Measurements from ENCODE around the gene NEK1. TPM values are rescaled to one million over a fixed set of nuclear protein-coding genes. Genes with fewer than 3 reads are reported as not detected.
A peak's percentile ranks its signal among the peaks of the same experiment; 100 is the strongest.

The NEK1 gene
- polyA plus RNA-seq, 1 donor from 2014 or later, result 17.1 TPM

DNA sequence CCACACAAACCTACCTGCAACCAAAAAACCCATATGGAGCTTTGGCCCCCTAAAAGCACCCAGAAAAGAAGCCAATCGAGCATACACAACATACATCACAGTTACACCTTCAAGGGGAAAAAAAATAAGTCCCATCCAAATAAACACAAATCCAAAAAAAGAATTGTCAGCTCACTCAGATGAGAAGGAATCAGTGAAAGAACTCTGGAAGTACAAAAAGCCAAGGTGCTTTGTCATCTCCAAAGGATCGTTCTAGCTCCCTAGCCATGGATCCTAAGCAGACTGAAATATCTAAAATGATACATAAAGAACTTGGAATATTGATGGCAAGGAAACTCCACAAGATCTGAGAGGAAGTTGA lies 119.2 kb downstream of the NEK1 start:
- H3K9me3 ChIP-seq (ENCODE audit: low read length), result peaks cover 7% of the 10 kb centered on the region
- peaks cover 4% of the 10 kb centered on the region for H3K36me3 ChIP-seq (ENCODE audit: insufficient read depth, low read length)
- no peaks in the 10 kb centered on the region for H3K27me3 ChIP-seq (ENCODE audit: insufficient read depth, low read depth, low read length)
- no peak overlapping the region for H3K27ac ChIP-seq (ENCODE audit: low read length)
- no peak overlapping the region for H3K4me2 ChIP-seq (ENCODE audit: low read length)
- H3K9ac ChIP-seq (ENCODE audit: low read length), result no peak overlapping the region
- H2AFZ ChIP-seq (ENCODE audit: low read depth, low read length), result no peak overlapping the region
- H3K9me2 ChIP-seq (ENCODE audit: insufficient read depth, low read length), result no peaks in the 10 kb centered on the region
- no peak overlapping the region for H3K4me3 ChIP-seq (ENCODE audit: low read length)
- no peaks in the 10 kb centered on the region for H4K20me1 ChIP-seq (ENCODE audit: insufficient read depth)
- no peaks in the 10 kb centered on the region for H3F3A ChIP-seq (ENCODE audit: insufficient read depth, low read length, poor library complexity, severe bottlenecking)
- H3K79me2 ChIP-seq (replicated peaks; ENCODE audit: insufficient read depth, low read length), result no peaks in the 10 kb centered on the region
- TF ChIP-seq POLR2AphosphoS5 (IDR thresholded peaks at IDR 0.05), result no peak
- no peak for TF ChIP-seq EZH2 (IDR thresholded peaks at IDR 0.05; ENCODE audit: borderline replicate concordance, insufficient read depth, low read length, poor library complexity, severe bottlenecking)
- no peak for TF ChIP-seq RAD21 (conservative IDR thresholded peaks at IDR 0.05)
- no peak for TF ChIP-seq SMC3 (conservative IDR thresholded peaks at IDR 0.05; ENCODE audit: poor library complexity)
- TF ChIP-seq EP300 (conservative IDR thresholded peaks at IDR 0.05; ENCODE audit: poor library complexity, severe bottlenecking), result no peak
- TF ChIP-seq TAF1 (IDR thresholded peaks at IDR 0.05; ENCODE audit: low read depth), result no peak
- TF ChIP-seq, protein P1, sequence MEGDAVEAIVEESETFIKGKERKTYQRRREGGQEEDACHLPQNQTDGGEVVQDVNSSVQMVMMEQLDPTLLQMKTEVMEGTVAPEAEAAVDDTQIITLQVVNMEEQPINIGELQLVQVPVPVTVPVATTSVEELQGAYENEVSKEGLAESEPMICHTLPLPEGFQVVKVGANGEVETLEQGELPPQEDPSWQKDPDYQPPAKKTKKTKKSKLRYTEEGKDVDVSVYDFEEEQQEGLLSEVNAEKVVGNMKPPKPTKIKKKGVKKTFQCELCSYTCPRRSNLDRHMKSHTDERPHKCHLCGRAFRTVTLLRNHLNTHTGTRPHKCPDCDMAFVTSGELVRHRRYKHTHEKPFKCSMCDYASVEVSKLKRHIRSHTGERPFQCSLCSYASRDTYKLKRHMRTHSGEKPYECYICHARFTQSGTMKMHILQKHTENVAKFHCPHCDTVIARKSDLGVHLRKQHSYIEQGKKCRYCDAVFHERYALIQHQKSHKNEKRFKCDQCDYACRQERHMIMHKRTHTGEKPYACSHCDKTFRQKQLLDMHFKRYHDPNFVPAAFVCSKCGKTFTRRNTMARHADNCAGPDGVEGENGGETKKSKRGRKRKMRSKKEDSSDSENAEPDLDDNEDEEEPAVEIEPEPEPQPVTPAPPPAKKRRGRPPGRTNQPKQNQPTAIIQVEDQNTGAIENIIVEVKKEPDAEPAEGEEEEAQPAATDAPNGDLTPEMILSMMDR (IDR thresholded peaks at IDR 0.05; ENCODE audit: poor library complexity, severe bottlenecking), result no peak
- TF ChIP-seq, protein P2, sequence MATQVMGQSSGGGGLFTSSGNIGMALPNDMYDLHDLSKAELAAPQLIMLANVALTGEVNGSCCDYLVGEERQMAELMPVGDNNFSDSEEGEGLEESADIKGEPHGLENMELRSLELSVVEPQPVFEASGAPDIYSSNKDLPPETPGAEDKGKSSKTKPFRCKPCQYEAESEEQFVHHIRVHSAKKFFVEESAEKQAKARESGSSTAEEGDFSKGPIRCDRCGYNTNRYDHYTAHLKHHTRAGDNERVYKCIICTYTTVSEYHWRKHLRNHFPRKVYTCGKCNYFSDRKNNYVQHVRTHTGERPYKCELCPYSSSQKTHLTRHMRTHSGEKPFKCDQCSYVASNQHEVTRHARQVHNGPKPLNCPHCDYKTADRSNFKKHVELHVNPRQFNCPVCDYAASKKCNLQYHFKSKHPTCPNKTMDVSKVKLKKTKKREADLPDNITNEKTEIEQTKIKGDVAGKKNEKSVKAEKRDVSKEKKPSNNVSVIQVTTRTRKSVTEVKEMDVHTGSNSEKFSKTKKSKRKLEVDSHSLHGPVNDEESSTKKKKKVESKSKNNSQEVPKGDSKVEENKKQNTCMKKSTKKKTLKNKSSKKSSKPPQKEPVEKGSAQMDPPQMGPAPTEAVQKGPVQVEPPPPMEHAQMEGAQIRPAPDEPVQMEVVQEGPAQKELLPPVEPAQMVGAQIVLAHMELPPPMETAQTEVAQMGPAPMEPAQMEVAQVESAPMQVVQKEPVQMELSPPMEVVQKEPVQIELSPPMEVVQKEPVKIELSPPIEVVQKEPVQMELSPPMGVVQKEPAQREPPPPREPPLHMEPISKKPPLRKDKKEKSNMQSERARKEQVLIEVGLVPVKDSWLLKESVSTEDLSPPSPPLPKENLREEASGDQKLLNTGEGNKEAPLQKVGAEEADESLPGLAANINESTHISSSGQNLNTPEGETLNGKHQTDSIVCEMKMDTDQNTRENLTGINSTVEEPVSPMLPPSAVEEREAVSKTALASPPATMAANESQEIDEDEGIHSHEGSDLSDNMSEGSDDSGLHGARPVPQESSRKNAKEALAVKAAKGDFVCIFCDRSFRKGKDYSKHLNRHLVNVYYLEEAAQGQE (IDR thresholded peaks at IDR 0.05; ENCODE audit: borderline replicate concordance), result no peak
- no peak for TF ChIP-seq MXI1 (conservative IDR thresholded peaks at IDR 0.05; ENCODE audit: poor library complexity, severe bottlenecking)

DNA sequence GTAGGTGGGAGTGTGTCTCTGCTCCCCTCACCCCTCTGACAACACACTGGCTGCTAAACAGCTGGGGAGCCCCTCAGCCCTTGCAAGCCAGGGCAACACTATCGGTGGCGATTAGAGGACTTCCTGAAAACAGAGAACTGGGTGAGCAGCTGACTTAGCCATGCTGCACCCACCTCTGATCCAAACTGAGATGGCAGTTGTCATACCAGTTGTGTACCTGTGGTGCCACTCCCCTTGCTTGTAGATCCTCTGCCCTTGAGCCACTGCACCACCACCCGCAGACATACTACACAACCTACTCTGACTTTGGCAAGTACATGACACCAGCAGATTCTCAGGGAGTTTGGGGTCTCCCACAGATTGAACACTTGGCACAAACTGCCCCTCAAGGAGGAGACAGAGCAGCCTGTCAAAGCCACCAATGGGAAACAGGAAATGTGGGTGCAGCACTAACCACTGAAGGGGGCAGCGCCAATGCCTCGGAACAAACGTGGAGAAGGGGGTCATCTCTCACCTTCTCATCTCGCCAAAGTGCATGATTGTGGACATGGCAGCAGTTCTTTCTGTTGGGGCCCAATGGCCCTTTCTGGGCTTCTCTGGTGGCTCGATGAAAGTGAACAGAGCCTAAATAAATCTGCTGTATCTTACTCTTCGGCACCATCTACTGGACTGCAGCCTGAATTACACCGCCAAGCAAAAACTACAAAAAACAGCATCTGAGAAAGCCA lies 119.8 kb downstream of the NEK1 start:
- Histone ChIP-seq H3K27ac (ENCODE audit: low read length) (no peak overlapping the region), H4K20me1 (ENCODE audit: insufficient read depth) (no peaks in the 10 kb centered on the region), H3K27me3 (ENCODE audit: insufficient read depth, low read depth, low read length) (no peaks in the 10 kb centered on the region), H3K9me3 (ENCODE audit: low read length) (peaks cover 7% of the 10 kb centered on the region), H3K4me3 (ENCODE audit: low read length) (no peak overlapping the region), H3K9ac (ENCODE audit: low read length) (no peak overlapping the region), H3K4me2 (ENCODE audit: low read length) (no peak overlapping the region), H3K36me3 (ENCODE audit: insufficient read depth, low read length) (peaks cover 4% of the 10 kb centered on the region), H3K9me2 (ENCODE audit: insufficient read depth, low read length) (no peaks in the 10 kb centered on the region), H3F3A (ENCODE audit: insufficient read depth, low read length, poor library complexity, severe bottlenecking) (no peaks in the 10 kb centered on the region), H2AFZ (ENCODE audit: low read depth, low read length) (no peak overlapping the region), H3K79me2 (replicated peaks; ENCODE audit: insufficient read depth, low read length) (no peaks in the 10 kb centered on the region)
- TF ChIP-seq POLR2AphosphoS5 (IDR thresholded peaks at IDR 0.05) (no peak), TAF1 (IDR thresholded peaks at IDR 0.05; ENCODE audit: low read depth) (no peak), SMC3 (conservative IDR thresholded peaks at IDR 0.05; ENCODE audit: poor library complexity) (peak; percentile 29), EP300 (conservative IDR thresholded peaks at IDR 0.05; ENCODE audit: poor library complexity, severe bottlenecking) (no peak), MXI1 (conservative IDR thresholded peaks at IDR 0.05; ENCODE audit: poor library complexity, severe bottlenecking) (no peak), EZH2 (IDR thresholded peaks at IDR 0.05; ENCODE audit: borderline replicate concordance, insufficient read depth, low read length, poor library complexity, severe bottlenecking) (no peak), RAD21 (conservative IDR thresholded peaks at IDR 0.05) (peak; percentile 27)
- TF ChIP-seq, protein P1 (IDR thresholded peaks at IDR 0.05; ENCODE audit: poor library complexity, severe bottlenecking), result peak; percentile 39
- TF ChIP-seq, protein P2 (IDR thresholded peaks at IDR 0.05; ENCODE audit: borderline replicate concordance), result no peak
